Hepatocyte (in vitro differentiated cells): Measurements from ENCODE around the gene CLRN2. TPM values are rescaled to one million over a fixed set of nuclear protein-coding genes. Genes with fewer than 3 reads are reported as not detected.

ENCODE experiments used
- DNase-seq: peaks from one replicate; pipeline ENCODE4 v3.0.0-alpha.2; 2016; ENCODE audit warnings: low spot score
- H2AFZ ChIP-seq: fragments of 200-600 bp; sonication (generic); 2 replicates; pipeline ENCODE4 v1.6.0; 2016; ENCODE audit warnings: antibody characterized with exemption, mild to moderate bottlenecking
- H3K27ac ChIP-seq: fragments of 200-600 bp; sonication (generic); 2 replicates; pipeline ENCODE4 v1.5.1; 2016; ENCODE audit warnings: mild to moderate bottlenecking
- H3K27me3 ChIP-seq: fragments of 200-600 bp; sonication (generic); 2 replicates; pipeline ENCODE4 v1.6.1; 2016
- H3K36me3 ChIP-seq: fragments of 200-600 bp; sonication (generic); replicated peaks from 2 replicates; pipeline ENCODE4 v1.5.1; 2016; ENCODE audit warnings: low read depth; ENCODE audit not compliant: insufficient read depth
- H3K4me1 ChIP-seq: fragments of 200-600 bp; sonication (generic); 2 replicates; pipeline ENCODE4 v1.5.1; 2016; ENCODE audit warnings: mild to moderate bottlenecking, moderate library complexity; ENCODE audit not compliant: insufficient read depth
- H3K4me2 ChIP-seq: fragments of 200-600 bp; sonication (generic); 2 replicates; pipeline ENCODE4 v1.6.0; 2016
- H3K4me3 ChIP-seq: fragments of 200-600 bp; sonication (generic); 2 replicates; pipeline ENCODE4 v1.5.1; 2016; ENCODE audit warnings: mild to moderate bottlenecking
- H3K79me2 ChIP-seq: fragments of 200-600 bp; sonication (generic); 2 replicates; pipeline ENCODE4 v1.6.0; 2017; ENCODE audit warnings: mild to moderate bottlenecking
- H3K9me2 ChIP-seq: fragments of 200-600 bp; sonication (generic); replicated peaks from 2 replicates; pipeline ENCODE4 v1.6.0; 2017; ENCODE audit warnings: mild to moderate bottlenecking; ENCODE audit not compliant: insufficient read depth
- H3K9me3 ChIP-seq: fragments of 200-600 bp; sonication (generic); 2 replicates; pipeline ENCODE4 v1.5.1; 2016; ENCODE audit warnings: low read depth, mild to moderate bottlenecking
- H4K20me1 ChIP-seq: fragments of 200-600 bp; sonication (generic); 2 replicates; pipeline ENCODE4 v1.6.0; 2016; ENCODE audit warnings: mild to moderate bottlenecking; ENCODE audit not compliant: insufficient read depth, poor library complexity, severe bottlenecking
- CTCF ChIP-seq: fragments of 200-600 bp; sonication (generic); IDR thresholded peaks from 2 replicates; pipeline ENCODE4 v1.5.1; 2016; ENCODE audit warnings: antibody characterized with exemption, mild to moderate bottlenecking; ENCODE audit not compliant: poor library complexity
- EZH2 ChIP-seq: fragments of 200-600 bp; sonication (generic); IDR thresholded peaks from 2 replicates; pipeline ENCODE4 v1.6.1; 2016; ENCODE audit warnings: antibody characterized with exemption, mild to moderate bottlenecking, borderline replicate concordance
- EZH2phosphoT487 ChIP-seq: fragments of 200-600 bp; sonication (generic); IDR thresholded peaks from one replicate; pipeline ENCODE4 v1.6.1; 2018; ENCODE audit warnings: antibody characterized with exemption, mild to moderate bottlenecking, low read depth, moderate library complexity; ENCODE audit not compliant: unreplicated experiment, severe bottlenecking
- WGBS: methylation state at CpG from one replicate; pipeline ENCODE4 v1.1.6; 2016; ENCODE audit warnings: low lambda C conversion rate; ENCODE audit errors: missing lambda C conversion rate; 5-methylcytosine and 5-hydroxymethylcytosine counted together
- polyA plus RNA-seq: library from polyadenylated mRNA; unstranded; fragments of >200 nt; fragmentation: Nextera tagmentation; extraction: Ambion mirVana; gene quantifications from 2 replicates; pipeline ENCODE4 v1.2.1, GENCODE V29; 2016
- total RNA-seq: library from RNA; depleted of rRNA; stranded (reverse); fragments of >200 nt; gene quantifications from 2 replicates; pipeline ENCODE4 v1.2.3, GENCODE V29; 2014

CLRN2 gene
- total and polyA plus RNA-seq, 2 experiments from 2014 or later, result not detected

GRCh38 chr4:17516980-17517379, 2.0 kb downstream of the CLRN2 start:
- no peaks in the 10 kb centered on the region for H3K9me2 ChIP-seq
- peaks cover 6% of the 10 kb centered on the region for H3K27me3 ChIP-seq
- no peaks in the 10 kb centered on the region for H3K4me1 ChIP-seq
- TF ChIP-seq EZH2, result no peak
- H3K36me3 ChIP-seq, result no peaks in the 10 kb centered on the region
- H4K20me1 ChIP-seq, result no peaks in the 10 kb centered on the region
- no peaks in the 10 kb centered on the region for H3K9me3 ChIP-seq
- no peak overlapping the region for H2AFZ ChIP-seq
- 58% methylated on average over 1 of the region's 1 CpG for WGBS
- H3K4me2 ChIP-seq, result no peak overlapping the region
- no peaks in the 10 kb centered on the region for H3K79me2 ChIP-seq
- H3K27ac ChIP-seq, result no peak overlapping the region
- no peak for DNase-seq
- H3K4me3 ChIP-seq, result no peak overlapping the region

GRCh38 chr4:17517664-17518063, 2.7 kb downstream of the CLRN2 start:
- no peaks in the 10 kb centered on the region for H3K4me1 ChIP-seq
- H3K27me3 ChIP-seq, result peaks cover 6% of the 10 kb centered on the region
- H3K27ac ChIP-seq, result no peak overlapping the region
- H4K20me1 ChIP-seq, result no peaks in the 10 kb centered on the region
- no peak for TF ChIP-seq EZH2phosphoT487
- TF ChIP-seq CTCF, result no peak
- TF ChIP-seq EZH2, result no peak
- no peaks in the 10 kb centered on the region for H3K79me2 ChIP-seq
- H3K36me3 ChIP-seq, result no peaks in the 10 kb centered on the region
- no peaks in the 10 kb centered on the region for H3K9me3 ChIP-seq
- H3K4me2 ChIP-seq, result no peak overlapping the region
- WGBS, result 19% methylated on average over 5 of the region's 5 CpGs
- no peaks in the 10 kb centered on the region for H3K9me2 ChIP-seq
- DNase-seq, result no peak
- H3K4me3 ChIP-seq, result no peak overlapping the region
- no peak overlapping the region for H2AFZ ChIP-seq

GRCh38 chr4:17521595-17521994, 6.6 kb downstream of the CLRN2 start:
- Histone ChIP-seq H3K36me3 (no peaks in the 10 kb centered on the region), H3K27me3 (peaks cover 9% of the 10 kb centered on the region)
- 90% methylated on average over 5 of the region's 5 CpGs for WGBS

GRCh38 chr4:17523662-17524061, 8.7 kb downstream of the CLRN2 start:
- Histone ChIP-seq H3K4me2 (no peak overlapping the region), H3K79me2 (no peaks in the 10 kb centered on the region), H3K9me2 (no peaks in the 10 kb centered on the region), H3K27me3 (peaks cover 8% of the 10 kb centered on the region), H3K4me1 (no peaks in the 10 kb centered on the region), H2AFZ (no peak overlapping the region), H4K20me1 (no peaks in the 10 kb centered on the region), H3K36me3 (no peaks in the 10 kb centered on the region), H3K4me3 (no peak overlapping the region), H3K27ac (no peak overlapping the region), H3K9me3 (no peaks in the 10 kb centered on the region)
- WGBS, result 49% methylated on average over 2 of the region's 2 CpGs
- DNase-seq, result no peak
- TF ChIP-seq EZH2phosphoT487, result no peak
- TF ChIP-seq EZH2, result no peak
- TF ChIP-seq CTCF, result no peak

More at GRCh38 chr4:17521595-17521994, 6.6 kb downstream of the CLRN2 start:
- H4K20me1 ChIP-seq, result no peaks in the 10 kb centered on the region
- TF ChIP-seq CTCF (no peak), EZH2 (no peak), EZH2phosphoT487 (no peak)
- H3K4me3 ChIP-seq, result no peak overlapping the region
- H2AFZ ChIP-seq, result no peak overlapping the region
- no peak overlapping the region for H3K27ac ChIP-seq
- H3K79me2 ChIP-seq, result no peaks in the 10 kb centered on the region
- DNase-seq, result no peak
- H3K4me2 ChIP-seq, result no peak overlapping the region
- H3K4me1 ChIP-seq, result no peaks in the 10 kb centered on the region
- H3K9me2 ChIP-seq, result no peaks in the 10 kb centered on the region
- no peaks in the 10 kb centered on the region for H3K9me3 ChIP-seq
